ENCODE data around the gene ELMO3. TPM values are rescaled to one million over a fixed set of nuclear protein-coding genes. Genes with fewer than 3 reads are reported as not detected.

The ELMO3 gene
- total RNA-seq, 1 donor: 0.09 TPM

- H3K4me3 ChIP-seq (ENCODE audit: low read depth, low read length): no peak overlapping the region
- no peak for TF ChIP-seq CTCF (IDR thresholded peaks at IDR 0.05; ENCODE audit: insufficient read depth, low read length)
- DNase-seq (ENCODE audit: low read depth): no peak
Measured at GRCh38 chr16:67206129-67206837, 7.4 kb downstream of the ELMO3 start.

GRCh38 chr16:67206838-67207248 is 7.9 kb downstream of the ELMO3 start:
- no peak for TF ChIP-seq CTCF (IDR thresholded peaks at IDR 0.05; ENCODE audit: insufficient read depth, low read length)
- H3K4me3 ChIP-seq (ENCODE audit: low read depth, low read length): no peak overlapping the region
- DNase-seq (ENCODE audit: low read depth): no peak

GRCh38 chr16:67207249-67208091 is 8.5 kb downstream of the ELMO3 start:
- TF ChIP-seq CTCF (IDR thresholded peaks at IDR 0.05; ENCODE audit: insufficient read depth, low read length): no peak
- no peak for DNase-seq (ENCODE audit: low read depth)
- no peak overlapping the region for H3K4me3 ChIP-seq (ENCODE audit: low read depth, low read length)

- no peak overlapping the region for H3K4me3 ChIP-seq (ENCODE audit: low read depth, low read length)
- DNase-seq (ENCODE audit: low read depth): no peak
- no peak for TF ChIP-seq CTCF (IDR thresholded peaks at IDR 0.05; ENCODE audit: insufficient read depth, low read length)
Measured at GRCh38 chr16:67208154-67208896, 9.4 kb downstream of the ELMO3 start.

GRCh38 chr16:67209565-67209964 is 10.6 kb downstream of the ELMO3 start:
- no peak for DNase-seq (ENCODE audit: low read depth)
- no peak for TF ChIP-seq CTCF (IDR thresholded peaks at IDR 0.05; ENCODE audit: insufficient read depth, low read length)
- H3K4me3 ChIP-seq (ENCODE audit: low read depth, low read length): no peak overlapping the region

GRCh38 chr16:67210069-67210937 is 11.4 kb downstream of the ELMO3 start:
- no peak for DNase-seq (ENCODE audit: low read depth)
- TF ChIP-seq CTCF (IDR thresholded peaks at IDR 0.05; ENCODE audit: insufficient read depth, low read length): no peak
- no peak overlapping the region for H3K4me3 ChIP-seq (ENCODE audit: low read depth, low read length)

Data from fibroblast of the aortic adventitia (primary cell).